Testis (tissue), 2 donors: ENCODE results near the gene NCBP3.

Source experiments
- POLR2A ChIP-seq: fragments of 450-650 bp; IDR thresholded peaks from one replicate; pipeline ENCODE4 v1.6.1; 2017; ENCODE audit warnings: antibody characterized with exemption, mild to moderate bottlenecking, moderate library complexity
- TF ChIP-seq, protein P1 (sequence below), 3 experiments: fragments of 450-650 bp in 2 of 3; fragments of 200-600 bp in 1 of 3; sonication (generic) in 1 of 3; IDR thresholded peaks; one replicate each; pipeline ENCODE4 v1.5.1; 2016 to 2019; ENCODE audit warnings: antibody characterized with exemption in 3 of 3, mild to moderate bottlenecking in 2 of 3, moderate library complexity in 1 of 3

DNA sequence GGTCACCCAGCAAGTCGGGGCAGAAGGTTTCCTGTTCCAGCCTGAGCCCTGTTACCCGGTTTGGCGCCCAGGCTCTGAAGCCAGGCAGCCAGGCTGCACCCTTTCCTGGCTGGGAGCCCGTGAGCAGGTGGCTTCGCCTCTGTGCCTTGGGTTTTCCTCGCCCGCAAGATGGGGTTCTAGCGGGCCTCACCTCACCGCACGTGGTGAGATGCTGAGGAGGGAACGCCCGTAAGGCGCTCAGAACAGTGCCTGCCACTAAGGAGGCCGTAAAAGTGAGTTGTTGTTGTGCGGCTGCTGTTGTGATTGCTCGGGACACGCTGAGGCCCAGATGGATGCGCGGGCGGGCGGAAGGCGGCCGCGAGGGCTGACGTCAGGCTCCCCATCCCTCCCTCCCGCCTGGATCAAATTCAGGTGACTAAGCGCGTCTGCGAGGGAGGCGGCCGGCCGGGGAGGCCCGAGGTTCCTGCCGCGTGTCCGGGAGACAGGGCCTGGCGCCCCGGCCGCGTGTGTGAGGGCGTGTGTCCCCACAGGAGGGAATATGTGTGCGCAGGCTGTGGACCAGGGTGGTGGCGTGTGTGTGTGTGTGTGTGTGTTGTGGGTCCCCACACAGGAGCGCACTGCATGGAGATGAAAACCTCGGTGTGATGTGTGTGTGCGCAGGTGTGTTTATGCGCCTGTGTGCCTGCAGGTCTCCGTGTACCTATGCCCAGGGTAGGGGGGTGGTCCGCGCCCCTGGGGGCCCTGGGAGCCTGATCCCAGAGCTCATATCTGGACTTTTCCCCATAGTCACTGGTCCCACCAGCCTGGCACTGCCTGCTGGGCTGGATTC, 42.5 kb upstream of the NCBP3 start:
- TF ChIP-seq, protein P1, sequence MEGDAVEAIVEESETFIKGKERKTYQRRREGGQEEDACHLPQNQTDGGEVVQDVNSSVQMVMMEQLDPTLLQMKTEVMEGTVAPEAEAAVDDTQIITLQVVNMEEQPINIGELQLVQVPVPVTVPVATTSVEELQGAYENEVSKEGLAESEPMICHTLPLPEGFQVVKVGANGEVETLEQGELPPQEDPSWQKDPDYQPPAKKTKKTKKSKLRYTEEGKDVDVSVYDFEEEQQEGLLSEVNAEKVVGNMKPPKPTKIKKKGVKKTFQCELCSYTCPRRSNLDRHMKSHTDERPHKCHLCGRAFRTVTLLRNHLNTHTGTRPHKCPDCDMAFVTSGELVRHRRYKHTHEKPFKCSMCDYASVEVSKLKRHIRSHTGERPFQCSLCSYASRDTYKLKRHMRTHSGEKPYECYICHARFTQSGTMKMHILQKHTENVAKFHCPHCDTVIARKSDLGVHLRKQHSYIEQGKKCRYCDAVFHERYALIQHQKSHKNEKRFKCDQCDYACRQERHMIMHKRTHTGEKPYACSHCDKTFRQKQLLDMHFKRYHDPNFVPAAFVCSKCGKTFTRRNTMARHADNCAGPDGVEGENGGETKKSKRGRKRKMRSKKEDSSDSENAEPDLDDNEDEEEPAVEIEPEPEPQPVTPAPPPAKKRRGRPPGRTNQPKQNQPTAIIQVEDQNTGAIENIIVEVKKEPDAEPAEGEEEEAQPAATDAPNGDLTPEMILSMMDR (IDR thresholded peaks at IDR 0.05) = no peak
- TF ChIP-seq POLR2A = no peak
